Measurements from ENCODE around the gene NFKBIL1.
"Not testable (repeated sequence)": the region's sequence is repeated elsewhere in the genome, so short reads cannot be mapped to it uniquely, and the experiment has no call there.

Gene NFKBIL1

DNA sequence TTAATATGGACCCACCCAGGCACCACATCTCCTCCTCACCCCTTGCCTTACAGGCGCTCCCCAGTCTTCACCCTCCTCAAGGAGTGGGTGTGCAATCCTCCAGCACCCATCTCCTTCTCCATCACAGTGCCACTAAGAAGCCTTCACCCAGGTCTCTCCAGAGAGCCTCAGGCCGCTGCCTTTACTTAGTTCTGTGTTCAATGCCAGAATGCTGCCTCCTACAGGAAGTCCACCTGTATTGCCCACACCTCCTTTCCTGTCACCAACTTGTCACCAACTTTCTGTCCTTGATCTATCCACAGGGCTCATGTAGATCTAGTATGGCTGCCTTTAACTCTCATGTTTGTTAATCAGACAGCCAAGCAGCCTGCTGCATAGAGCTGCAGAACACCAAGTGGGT is 38.1 kb downstream of the NFKBIL1 start:
- CTCF ChIA-PET = interaction anchor here (0.7 kb wide), 1 partner anchor 39 kb away, joined by 3 read pairs; no protein-coding TSS in a partner anchor
- no peak for DNase-seq (ENCODE audit: low spot score)
- H3K27ac ChIP-seq = no peak overlapping the region
- TF ChIP-seq, protein P1, sequence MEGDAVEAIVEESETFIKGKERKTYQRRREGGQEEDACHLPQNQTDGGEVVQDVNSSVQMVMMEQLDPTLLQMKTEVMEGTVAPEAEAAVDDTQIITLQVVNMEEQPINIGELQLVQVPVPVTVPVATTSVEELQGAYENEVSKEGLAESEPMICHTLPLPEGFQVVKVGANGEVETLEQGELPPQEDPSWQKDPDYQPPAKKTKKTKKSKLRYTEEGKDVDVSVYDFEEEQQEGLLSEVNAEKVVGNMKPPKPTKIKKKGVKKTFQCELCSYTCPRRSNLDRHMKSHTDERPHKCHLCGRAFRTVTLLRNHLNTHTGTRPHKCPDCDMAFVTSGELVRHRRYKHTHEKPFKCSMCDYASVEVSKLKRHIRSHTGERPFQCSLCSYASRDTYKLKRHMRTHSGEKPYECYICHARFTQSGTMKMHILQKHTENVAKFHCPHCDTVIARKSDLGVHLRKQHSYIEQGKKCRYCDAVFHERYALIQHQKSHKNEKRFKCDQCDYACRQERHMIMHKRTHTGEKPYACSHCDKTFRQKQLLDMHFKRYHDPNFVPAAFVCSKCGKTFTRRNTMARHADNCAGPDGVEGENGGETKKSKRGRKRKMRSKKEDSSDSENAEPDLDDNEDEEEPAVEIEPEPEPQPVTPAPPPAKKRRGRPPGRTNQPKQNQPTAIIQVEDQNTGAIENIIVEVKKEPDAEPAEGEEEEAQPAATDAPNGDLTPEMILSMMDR (conservative IDR thresholded peaks at IDR 0.05; ENCODE audit: low read depth) = no peak
- POLR2A ChIA-PET (ENCODE audit: low non-redundant PET) = no interaction called here

DNA sequence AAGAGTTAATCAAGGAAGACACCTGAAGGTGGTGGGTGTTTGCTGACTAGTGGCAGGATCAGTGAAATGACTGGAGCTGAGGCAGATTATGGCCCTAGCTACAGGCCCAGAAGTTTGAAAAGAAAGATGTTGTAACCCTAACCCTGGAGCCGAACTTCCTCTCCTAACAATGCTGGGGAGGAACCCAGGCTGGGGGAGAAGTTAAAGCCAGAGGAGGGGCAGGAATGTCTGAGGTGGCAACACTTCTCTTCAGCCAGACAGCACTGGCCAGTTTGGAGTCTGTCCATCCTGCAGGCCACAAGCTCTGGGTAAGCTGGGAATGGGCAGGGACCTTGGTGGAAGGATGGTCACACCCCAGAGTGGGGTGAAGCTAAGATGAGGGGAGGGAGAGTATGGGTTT is 38.6 kb downstream of the NFKBIL1 start, which contains the start of gene LST1:
Gene LST1 (plus strand): TSS at position 270 of the 400 bp plus-strand sequence. CDS start 1,023 bp downstream, outside the sequence.
- H3K27ac ChIP-seq = no peak within 1 kb of the TSS
- TF ChIP-seq, protein P1 (conservative IDR thresholded peaks at IDR 0.05; ENCODE audit: low read depth) = no peak
- no peak for DNase-seq (ENCODE audit: low spot score)
- CTCF ChIA-PET = interaction anchor here (0.7 kb wide), 1 partner anchor 39 kb away, joined by 3 read pairs; no protein-coding TSS in a partner anchor
- POLR2A ChIA-PET (ENCODE audit: low non-redundant PET) = no interaction called here

DNA sequence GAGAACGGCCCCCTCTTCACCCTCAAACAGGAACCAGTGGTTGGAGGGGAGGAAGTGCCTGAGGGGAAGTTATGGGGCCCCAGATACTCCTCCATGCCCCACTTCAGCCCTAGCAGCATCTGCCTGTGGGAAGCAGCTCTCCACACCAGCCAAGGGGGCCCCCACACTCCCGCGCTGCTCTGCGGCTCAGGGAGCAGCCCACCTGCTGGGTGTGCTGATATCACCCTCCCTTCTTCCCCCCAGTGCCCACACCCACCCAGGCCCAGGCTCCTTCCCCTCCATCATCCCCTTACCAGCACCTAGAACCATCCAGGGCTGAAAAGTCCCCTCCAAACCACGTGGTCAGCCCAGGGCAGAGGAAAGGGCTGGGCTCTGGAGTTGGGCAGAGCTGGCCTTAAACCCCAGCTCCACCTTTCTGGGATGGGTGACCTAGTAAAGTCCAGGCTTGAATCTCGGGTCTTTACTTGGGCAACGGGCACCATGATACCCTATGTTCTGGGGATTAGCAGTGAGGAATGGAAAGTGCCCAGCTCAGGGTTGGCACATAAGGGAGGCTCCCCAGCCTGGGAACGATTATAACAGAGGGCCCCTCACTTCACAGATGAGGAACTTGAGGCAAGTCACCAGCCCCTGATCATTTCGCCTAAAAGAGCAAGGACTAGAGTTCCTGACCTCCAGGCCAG is 39.3 kb downstream of the NFKBIL1 start:
- TF ChIP-seq, protein P1 (conservative IDR thresholded peaks at IDR 0.05; ENCODE audit: low read depth) = no peak
- POLR2A ChIA-PET (ENCODE audit: low non-redundant PET) = no interaction called here
- CTCF ChIA-PET = interaction anchor here (0.6 kb wide), 1 partner anchor 1368 kb away, joined by 3 read pairs; no protein-coding TSS in a partner anchor
- no peak overlapping the region for H3K27ac ChIP-seq
- no peak for DNase-seq (ENCODE audit: low spot score)

DNA sequence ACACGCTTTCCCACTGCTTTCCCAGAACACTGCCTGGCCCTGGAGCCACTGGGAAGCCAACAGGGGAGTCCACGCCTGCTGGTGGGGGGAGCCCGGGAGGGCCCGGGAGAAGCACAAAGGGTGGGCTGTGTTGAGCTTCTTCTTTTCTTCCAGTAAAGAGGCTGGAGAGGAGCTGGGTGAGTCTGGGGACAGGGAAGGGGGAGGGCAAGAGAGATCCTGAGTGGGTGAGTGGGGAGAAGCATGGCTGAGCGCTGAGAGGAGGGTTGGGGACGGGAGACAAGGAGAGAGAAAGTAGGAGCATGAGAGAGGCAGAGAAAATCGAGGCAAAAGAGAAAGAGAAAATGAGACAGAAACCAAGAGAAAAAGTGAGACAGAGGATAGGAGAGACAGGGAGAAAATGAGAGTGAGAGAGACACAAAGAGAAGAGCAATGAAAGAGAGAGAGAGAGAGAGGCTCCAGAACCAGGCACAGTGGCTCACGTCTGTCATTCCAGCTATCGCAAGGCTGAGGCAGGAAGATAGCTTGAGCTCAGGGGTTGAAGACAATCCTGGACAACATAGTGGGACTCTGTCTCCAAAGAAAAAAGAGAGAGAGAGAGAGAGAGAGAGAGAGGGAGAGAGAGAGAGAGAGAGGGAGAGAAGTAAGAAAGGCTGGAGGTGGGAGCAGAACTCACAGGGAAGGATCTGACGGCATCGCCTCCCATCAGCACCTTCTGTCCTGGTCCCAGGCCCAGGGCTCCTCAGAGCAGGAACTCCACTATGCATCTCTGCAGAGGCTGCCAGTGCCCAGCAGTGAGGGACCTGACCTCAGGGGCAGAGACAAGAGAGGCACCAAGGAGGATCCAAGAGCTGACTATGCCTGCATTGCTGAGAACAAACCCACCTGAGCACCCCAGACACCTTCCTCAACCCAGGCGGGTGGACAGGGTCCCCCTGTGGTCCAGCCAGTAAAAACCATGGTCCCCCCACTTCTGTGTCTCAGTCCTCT is 40.7 kb downstream of the NFKBIL1 start:
- POLR2A ChIA-PET (ENCODE audit: low non-redundant PET) = no interaction called here
- no peak for DNase-seq (ENCODE audit: low spot score)
- H3K27ac ChIP-seq = no peak overlapping the region
- TF ChIP-seq, protein P1 (conservative IDR thresholded peaks at IDR 0.05; ENCODE audit: low read depth) = no peak
- CTCF ChIA-PET = interaction anchor here (1.5 kb wide), 1 partner anchor 10 kb away, joined by 7 read pairs; no protein-coding TSS in a partner anchor

DNA sequence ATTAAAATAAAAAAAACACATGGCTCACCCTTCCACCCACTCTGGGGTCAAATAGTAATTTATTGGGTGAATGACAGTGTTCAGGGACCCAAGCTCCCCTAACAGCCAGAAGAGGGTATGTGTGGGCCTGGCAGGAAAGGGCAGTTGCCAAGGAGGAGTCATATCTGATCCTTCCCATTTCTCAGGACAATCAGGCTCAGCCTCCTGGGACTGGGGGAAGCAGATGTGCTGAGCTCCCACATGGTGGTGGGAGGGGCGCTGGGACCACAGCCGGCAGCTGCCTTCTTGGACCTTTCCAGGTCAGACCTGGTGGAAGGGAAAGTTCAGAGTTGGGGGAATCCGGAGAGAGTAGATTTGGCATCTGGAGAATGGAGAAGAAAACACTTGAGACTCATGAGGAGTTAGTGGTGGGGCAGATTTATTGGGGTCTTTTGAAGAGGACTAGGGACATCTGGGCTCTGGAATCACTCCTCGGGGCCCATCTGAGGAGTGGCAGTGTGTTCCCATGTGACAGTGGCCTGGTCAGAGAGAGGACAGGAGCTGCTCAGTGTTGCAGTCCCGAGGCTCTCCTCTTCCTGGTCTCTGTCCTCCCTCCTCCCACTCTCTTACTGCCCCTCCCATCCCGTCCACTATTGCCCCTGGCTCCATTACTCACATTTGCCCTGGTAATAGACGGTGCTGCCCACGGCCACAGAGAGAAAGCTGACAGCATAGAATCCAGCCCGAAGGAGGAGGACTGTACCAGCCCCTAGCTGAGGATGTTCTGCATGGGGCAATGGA is 41.7 kb downstream of the NFKBIL1 start:
- TF ChIP-seq, protein P1 (conservative IDR thresholded peaks at IDR 0.05; ENCODE audit: low read depth) = no peak
- no peak overlapping the region for H3K27ac ChIP-seq
- DNase-seq (ENCODE audit: low spot score) = no peak
- ChIA-PET CTCF (interaction anchor here (0.5 to 1.5 kb wide), 3 partner anchors 9 to 1003 kb away, joined by 3 to 8 read pairs (median 7); no protein-coding TSS in a partner anchor), POLR2A (ENCODE audit: low non-redundant PET) (no interaction called here)

DNA sequence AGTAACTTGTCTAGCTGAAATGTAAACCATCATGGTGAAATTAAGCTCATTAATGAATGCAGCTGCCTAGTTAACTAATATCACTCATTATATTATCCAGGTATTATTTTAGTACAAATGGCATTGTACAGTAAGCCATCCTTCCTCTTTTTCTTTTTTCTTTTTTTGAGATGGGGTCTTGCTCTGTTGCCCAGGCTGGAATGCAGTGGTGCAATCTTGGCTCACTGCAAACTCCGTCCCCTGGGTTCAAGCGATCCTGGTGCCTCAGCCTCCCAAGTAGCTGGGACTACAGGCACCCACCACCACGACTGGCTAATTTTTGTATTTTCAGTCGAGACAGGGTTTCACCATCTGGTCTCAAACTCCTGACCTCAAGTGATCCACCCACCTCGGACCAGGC is 43.3 kb downstream of the NFKBIL1 start:
- H3K27ac ChIP-seq; DNase-seq (ENCODE audit: low spot score); POLR2A ChIA-PET (ENCODE audit: low non-redundant PET): not testable (repeated sequence)
- CTCF ChIA-PET = interaction anchor here (0.6 kb wide), 2 partner anchors 62 to 590 kb away, joined by 3 to 4 read pairs; partner anchors contain the start of gene BAG6
